Measurements from ENCODE around the gene AFG3L2.

GRCh38 chr18:12408247-12408869, 31.3 kb upstream of the AFG3L2 start:
- TF ChIP-seq CTCF (IDR thresholded peaks at IDR 0.05 in 2 of 3, conservative IDR thresholded peaks at IDR 0.05 in 1 of 3; ENCODE audit: borderline replicate concordance in 1 of 3, insufficient read depth in 1 of 3, low read depth in 2 of 3, low read length in 2 of 3) (no peak), EZH2 (IDR thresholded peaks at IDR 0.05) (no peak), MAX (IDR thresholded peaks at IDR 0.05) (no peak), REST (IDR thresholded peaks at IDR 0.05; ENCODE audit: low read depth) (no peak), TCF7L2 (IDR thresholded peaks at IDR 0.05; ENCODE audit: borderline replicate concordance, extremely low read depth, insufficient read depth, insufficient read length) (no peak), POLR2A (IDR thresholded peaks at IDR 0.05; ENCODE audit: borderline replicate concordance, extremely low read depth, insufficient read depth, insufficient read length) (no peak), ELF1 (IDR thresholded peaks at IDR 0.05; ENCODE audit: borderline replicate concordance, low read depth) (no peak), POLR2AphosphoS5 (IDR thresholded peaks at IDR 0.05; ENCODE audit: low read depth, low read length) (no peak), SIN3A (IDR thresholded peaks at IDR 0.05; ENCODE audit: low read depth) (no peak)

All from HCT116 (cell line).